ENCODE data around the gene E2F1.
A peak's percentile ranks its signal among the peaks of the same experiment; 100 is the strongest.

The E2F1 gene

DNA sequence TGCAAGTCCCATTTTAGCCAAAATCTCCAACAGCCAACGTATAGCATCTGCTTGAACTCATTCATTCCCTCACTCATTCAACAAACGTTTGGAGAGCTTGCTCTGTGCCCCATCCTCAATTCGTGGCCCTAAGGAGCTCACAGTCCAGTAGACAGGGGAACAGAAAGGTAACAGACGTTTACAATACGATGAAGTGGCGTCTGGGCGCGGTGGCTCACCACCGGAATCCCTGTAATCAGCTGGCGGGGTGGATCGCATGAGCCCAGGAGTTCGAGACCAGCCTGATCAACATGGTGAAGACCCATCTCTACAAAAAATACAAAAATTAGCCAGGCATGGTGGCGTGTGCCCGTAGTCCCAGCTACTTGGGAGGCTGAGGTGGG, 790 bp upstream of the E2F1 start:
- H3K4me3 ChIP-seq (ENCODE audit: low read length): peak overlapping the region; percentile 58
- no peaks in the 10 kb centered on the region for H3K27me3 ChIP-seq (replicated peaks; ENCODE audit: insufficient read depth, low read length)
- no peak for DNase-seq
- TF ChIP-seq EZH2 (optimal IDR thresholded peaks at IDR 0.05; ENCODE audit: low read depth, low read length): no peak
- TF ChIP-seq, protein P1, sequence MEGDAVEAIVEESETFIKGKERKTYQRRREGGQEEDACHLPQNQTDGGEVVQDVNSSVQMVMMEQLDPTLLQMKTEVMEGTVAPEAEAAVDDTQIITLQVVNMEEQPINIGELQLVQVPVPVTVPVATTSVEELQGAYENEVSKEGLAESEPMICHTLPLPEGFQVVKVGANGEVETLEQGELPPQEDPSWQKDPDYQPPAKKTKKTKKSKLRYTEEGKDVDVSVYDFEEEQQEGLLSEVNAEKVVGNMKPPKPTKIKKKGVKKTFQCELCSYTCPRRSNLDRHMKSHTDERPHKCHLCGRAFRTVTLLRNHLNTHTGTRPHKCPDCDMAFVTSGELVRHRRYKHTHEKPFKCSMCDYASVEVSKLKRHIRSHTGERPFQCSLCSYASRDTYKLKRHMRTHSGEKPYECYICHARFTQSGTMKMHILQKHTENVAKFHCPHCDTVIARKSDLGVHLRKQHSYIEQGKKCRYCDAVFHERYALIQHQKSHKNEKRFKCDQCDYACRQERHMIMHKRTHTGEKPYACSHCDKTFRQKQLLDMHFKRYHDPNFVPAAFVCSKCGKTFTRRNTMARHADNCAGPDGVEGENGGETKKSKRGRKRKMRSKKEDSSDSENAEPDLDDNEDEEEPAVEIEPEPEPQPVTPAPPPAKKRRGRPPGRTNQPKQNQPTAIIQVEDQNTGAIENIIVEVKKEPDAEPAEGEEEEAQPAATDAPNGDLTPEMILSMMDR (IDR thresholded peaks at IDR 0.05; ENCODE audit: low read length): no peak
- no peak for TF ChIP-seq EZH2phosphoT487 (IDR thresholded peaks at IDR 0.05; ENCODE audit: low read length)
- no peaks in the 10 kb centered on the region for H3K36me3 ChIP-seq (replicated peaks; ENCODE audit: insufficient read depth, low read length)
- peak overlapping the region; percentile 82 for H3K4me2 ChIP-seq (ENCODE audit: low read depth, low read length)
- H3K27ac ChIP-seq (ENCODE audit: low read length): no peak overlapping the region
- no peak overlapping the region for H3K9ac ChIP-seq (ENCODE audit: low read length)
- H3K9me2 ChIP-seq (replicated peaks; ENCODE audit: insufficient read depth, low read length): no peaks in the 10 kb centered on the region
- H3K79me2 ChIP-seq (ENCODE audit: low read length): peaks cover 36% of the 10 kb centered on the region
- no peaks in the 10 kb centered on the region for H3K9me3 ChIP-seq (replicated peaks; ENCODE audit: insufficient read depth, low read length)
- peaks cover 10% of the 10 kb centered on the region for H3F3A ChIP-seq (ENCODE audit: insufficient read depth, low read length)
- peaks cover 14% of the 10 kb centered on the region for H3K4me1 ChIP-seq (ENCODE audit: low read length)
- peak overlapping the region; percentile 100 for H2AFZ ChIP-seq (ENCODE audit: low read length)
- H4K20me1 ChIP-seq (ENCODE audit: insufficient read depth, low read length): no peaks in the 10 kb centered on the region

DNA sequence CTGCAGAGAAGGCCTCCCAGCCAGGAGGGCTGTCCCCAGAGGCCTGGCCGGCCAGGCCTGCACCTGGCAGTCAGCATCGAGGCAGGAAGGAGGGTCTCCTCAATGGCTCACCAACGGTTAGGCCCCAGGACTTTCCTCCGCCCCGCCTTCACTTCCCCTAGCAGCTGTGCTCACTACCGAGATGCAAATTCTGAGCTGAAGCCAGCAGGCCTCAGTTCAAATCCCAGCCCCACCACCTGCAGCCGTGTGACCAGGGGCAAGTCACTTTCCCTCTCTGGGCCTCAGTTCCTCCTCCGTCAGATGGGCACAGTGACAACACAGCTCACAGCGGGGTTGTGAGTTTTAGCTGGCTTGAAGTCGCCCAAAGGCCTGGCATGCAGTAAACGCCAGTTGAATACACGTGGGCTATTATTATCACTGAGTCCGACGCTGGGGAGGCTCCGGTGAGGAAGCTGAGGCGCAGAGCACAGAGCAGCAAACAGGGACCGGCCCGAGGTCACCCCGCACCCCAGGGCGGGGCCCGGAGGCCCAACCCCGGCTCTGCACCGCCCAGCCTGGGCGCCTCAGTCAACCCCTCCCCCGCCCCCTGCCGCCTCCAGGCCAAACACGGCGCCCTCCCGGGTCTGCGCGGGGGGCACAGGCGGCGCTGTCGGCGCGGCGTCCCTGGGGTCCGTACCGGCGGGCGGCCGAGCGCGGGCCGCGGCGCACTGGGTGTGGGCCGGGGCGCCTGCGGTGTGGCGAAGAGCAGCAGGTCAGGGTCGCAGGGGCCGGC, 671 bp downstream of the E2F1 start:
- peak overlapping the region; percentile 90 for H3K9ac ChIP-seq (ENCODE audit: low read length)
- TF ChIP-seq EZH2 (optimal IDR thresholded peaks at IDR 0.05; ENCODE audit: low read depth, low read length) (no peak), EZH2phosphoT487 (IDR thresholded peaks at IDR 0.05; ENCODE audit: low read length) (no peak)
- TF ChIP-seq, protein P1 (IDR thresholded peaks at IDR 0.05; ENCODE audit: low read length): no peak
- no peaks in the 10 kb centered on the region for H3K27me3 ChIP-seq (replicated peaks; ENCODE audit: insufficient read depth, low read length)
- H3K4me3 ChIP-seq (ENCODE audit: low read length): peak overlapping the region; percentile 92
- peaks cover 14% of the 10 kb centered on the region for H3K4me1 ChIP-seq (ENCODE audit: low read length)
- peak; percentile 87 for DNase-seq
- H2AFZ ChIP-seq (ENCODE audit: low read length): peak overlapping the region; percentile 82
- peaks cover 50% of the 10 kb centered on the region for H3K79me2 ChIP-seq (ENCODE audit: low read length)
- no peaks in the 10 kb centered on the region for H4K20me1 ChIP-seq (ENCODE audit: insufficient read depth, low read length)
- H3K9me3 ChIP-seq (replicated peaks; ENCODE audit: insufficient read depth, low read length): no peaks in the 10 kb centered on the region
- no peaks in the 10 kb centered on the region for H3K9me2 ChIP-seq (replicated peaks; ENCODE audit: insufficient read depth, low read length)
- H3F3A ChIP-seq (ENCODE audit: insufficient read depth, low read length): peaks cover 10% of the 10 kb centered on the region
- H3K27ac ChIP-seq (ENCODE audit: low read length): peak overlapping the region; percentile 87
- peak overlapping the region; percentile 79 for H3K4me2 ChIP-seq (ENCODE audit: low read depth, low read length)
- no peaks in the 10 kb centered on the region for H3K36me3 ChIP-seq (replicated peaks; ENCODE audit: insufficient read depth, low read length)

DNA sequence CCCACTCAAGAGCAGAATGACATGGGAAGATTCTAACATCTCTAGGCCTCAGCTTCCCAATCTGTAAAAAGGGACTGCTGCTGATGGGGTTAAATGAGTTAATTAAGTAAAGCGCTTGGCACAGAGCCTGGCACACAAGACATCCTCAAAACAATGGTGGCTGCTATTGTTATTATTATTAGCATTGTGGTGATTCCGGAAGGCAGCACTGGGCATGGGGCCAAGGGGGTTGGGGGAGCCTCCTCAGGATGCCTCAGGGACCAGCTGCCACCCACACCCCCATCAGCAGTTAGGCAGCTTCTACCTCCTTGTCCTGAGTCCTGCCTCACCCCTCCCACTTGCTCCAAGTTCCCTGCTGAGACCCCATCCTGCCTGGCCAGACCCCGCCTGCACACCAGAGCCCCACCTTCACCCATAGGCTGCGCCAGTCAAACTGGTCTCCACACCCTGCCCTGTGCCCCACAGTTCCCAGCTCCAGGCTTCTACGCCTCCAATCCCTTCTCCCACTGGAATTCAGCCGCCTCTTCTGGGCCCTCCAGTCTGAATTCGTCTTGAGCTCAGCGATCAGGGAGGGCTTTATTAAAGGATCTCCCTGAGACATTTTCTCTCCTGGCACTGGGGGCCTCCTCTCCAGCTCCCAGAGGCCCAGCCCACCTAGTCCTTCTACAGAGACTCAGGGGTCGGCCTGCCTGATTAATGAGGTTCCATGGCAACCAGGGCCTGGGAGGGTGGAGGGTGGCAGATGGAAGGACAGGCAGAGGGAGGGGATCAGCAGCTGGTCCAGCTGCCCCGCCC, 1.5 kb downstream of the E2F1 start:
- DNase-seq: no peak

More for the DNA sequence above, 1.5 kb downstream of the E2F1 start:
- Histone ChIP-seq H3K9me3 (replicated peaks; ENCODE audit: insufficient read depth, low read length) (no peaks in the 10 kb centered on the region), H3K9ac (ENCODE audit: low read length) (peak overlapping the region; percentile 90), H3K4me1 (ENCODE audit: low read length) (peaks cover 14% of the 10 kb centered on the region), H3K4me3 (ENCODE audit: low read length) (peak overlapping the region; percentile 92), H4K20me1 (ENCODE audit: insufficient read depth, low read length) (no peaks in the 10 kb centered on the region), H3K4me2 (ENCODE audit: low read depth, low read length) (peak overlapping the region; percentile 79), H3K27ac (ENCODE audit: low read length) (peak overlapping the region; percentile 87; the same call in 1 of the 2 replicates), H3K36me3 (replicated peaks; ENCODE audit: insufficient read depth, low read length) (no peaks in the 10 kb centered on the region), H3F3A (ENCODE audit: insufficient read depth, low read length) (peaks cover 10% of the 10 kb centered on the region), H2AFZ (ENCODE audit: low read length) (peak overlapping the region; percentile 82; the same call in 1 of the 2 replicates), H3K9me2 (replicated peaks; ENCODE audit: insufficient read depth, low read length) (no peaks in the 10 kb centered on the region), H3K79me2 (ENCODE audit: low read length) (peaks cover 55% of the 10 kb centered on the region), H3K27me3 (replicated peaks; ENCODE audit: insufficient read depth, low read length) (no peaks in the 10 kb centered on the region)
- TF ChIP-seq EZH2 (optimal IDR thresholded peaks at IDR 0.05; ENCODE audit: low read depth, low read length): no peak
- TF ChIP-seq EZH2phosphoT487 (IDR thresholded peaks at IDR 0.05; ENCODE audit: low read length): no peak
- TF ChIP-seq, protein P1 (IDR thresholded peaks at IDR 0.05; ENCODE audit: low read length): no peak
